ENCODE measurements around the gene GHDC. TPM values are rescaled to one million over a fixed set of nuclear protein-coding genes. Genes with fewer than 3 reads are reported as not detected.

GHDC gene
- total RNA-seq, 2 donors from 2014 or later, result 45.3 to 106 TPM

- intact Hi-C loops (cut with DNase I), result no loop called here
- Histone ChIP-seq H3K4me1 (replicated peaks) (no peaks in the 10 kb centered on the region), H3K4me3 (no peak overlapping the region), H3K36me3 (peaks cover 0 to 5% of the 10 kb centered on the region in 2 donors), H3K27me3 (replicated peaks; ENCODE audit: insufficient read depth) (no peaks in the 10 kb centered on the region), H3K9me3 (no peaks in the 10 kb centered on the region), H3K27ac (no peak overlapping the region)
- no peak for DNase-seq (ENCODE audit: low spot score)
- 92% methylated on average over 8 of the region's 8 CpGs for WGBS
- TF ChIP-seq POLR2A (IDR thresholded peaks at IDR 0.05), result no peak
- TF ChIP-seq CTCF (IDR thresholded peaks at IDR 0.05), result no peak
- TF ChIP-seq POLR2AphosphoS5 (IDR thresholded peaks at IDR 0.05), result no peak
Measured at GRCh38 chr17:42197564-42198156, 3.4 kb upstream of the GHDC start.

GRCh38 chr17:42193216-42193968 is 902 bp downstream of the GHDC start:
- Histone ChIP-seq H3K27ac (peak overlapping the region; percentile 67 to 79), H3K4me3 (peak overlapping the region; percentile 50 to 77), H3K4me1 (replicated peaks) (no peaks in the 10 kb centered on the region), H3K27me3 (replicated peaks; ENCODE audit: insufficient read depth) (no peaks in the 10 kb centered on the region), H3K9me3 (no peaks in the 10 kb centered on the region), H3K36me3 (no peaks in the 10 kb centered on the region)
- TF ChIP-seq POLR2A (IDR thresholded peaks at IDR 0.05), result no peak
- no peak for TF ChIP-seq CTCF (IDR thresholded peaks at IDR 0.05)
- no peak for TF ChIP-seq POLR2AphosphoS5 (IDR thresholded peaks at IDR 0.05)
- DNase-seq (ENCODE audit: low spot score), result no peak
- intact Hi-C loops (cut with DNase I), result no loop called here
- 78% methylated on average over 12 of the region's 12 CpGs for WGBS

DNA sequence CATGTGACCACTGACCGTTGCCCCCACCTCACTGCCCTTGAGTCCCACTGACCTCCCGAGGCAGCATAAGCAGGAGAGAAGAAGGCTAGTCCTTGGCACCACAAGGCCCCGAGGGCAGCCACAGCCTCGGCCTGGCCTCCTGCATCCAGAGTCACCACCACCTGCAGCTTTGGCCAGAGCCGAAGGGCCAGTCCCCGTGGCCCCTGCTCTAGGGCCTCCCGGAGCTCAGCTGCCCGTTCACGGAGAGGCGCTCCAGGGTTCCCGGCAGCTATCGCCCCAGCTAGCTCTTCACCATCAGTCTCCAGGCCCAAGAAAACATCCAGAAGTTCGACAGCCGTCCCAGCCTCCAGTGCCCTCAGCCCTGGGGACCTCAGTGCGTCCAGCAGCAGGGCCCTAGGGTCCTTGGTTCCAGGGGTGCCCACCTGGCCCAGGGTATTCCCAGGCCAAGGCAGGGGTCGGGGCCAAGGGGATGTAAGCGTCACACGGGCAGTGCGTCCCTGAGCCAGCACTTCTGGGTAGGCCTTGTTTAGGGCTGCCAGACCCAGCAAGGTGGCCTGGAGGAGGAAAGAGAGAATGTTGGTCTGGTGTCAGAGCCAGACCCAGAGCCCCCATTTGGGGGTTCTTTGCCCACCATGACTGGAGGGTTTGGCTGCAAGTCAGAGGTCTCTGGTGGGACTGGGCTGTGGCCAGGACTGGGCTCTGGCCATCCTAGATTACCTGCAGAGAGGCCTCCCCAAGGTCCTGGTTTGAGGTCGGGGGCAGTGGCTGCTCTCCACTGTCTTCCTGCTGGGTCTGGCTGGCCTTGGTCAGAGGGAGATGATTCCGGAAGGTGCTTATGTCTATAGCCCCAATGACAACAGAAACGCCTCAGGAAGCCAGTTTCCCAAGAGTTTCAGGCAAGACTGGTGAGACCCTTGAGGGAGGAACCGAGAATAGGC is 1.8 kb downstream of the GHDC start:
- DNase-seq (ENCODE audit: low spot score), result no peak
- TF ChIP-seq POLR2A (IDR thresholded peaks at IDR 0.05), result no peak
- no peak for TF ChIP-seq CTCF (IDR thresholded peaks at IDR 0.05)
- no peak for TF ChIP-seq POLR2AphosphoS5 (IDR thresholded peaks at IDR 0.05)
- H3K27ac ChIP-seq, result no peak overlapping the region
- 94% methylated on average over 23 of the region's 23 CpGs for WGBS
- H3K27me3 ChIP-seq (replicated peaks; ENCODE audit: insufficient read depth), result no peaks in the 10 kb centered on the region
- H3K4me3 ChIP-seq, result no peak overlapping the region
- intact Hi-C loops (cut with DNase I), result no loop called here
- H3K36me3 ChIP-seq, result no peaks in the 10 kb centered on the region
- H3K9me3 ChIP-seq, result no peaks in the 10 kb centered on the region
- H3K4me1 ChIP-seq (replicated peaks), result no peaks in the 10 kb centered on the region

GRCh38 chr17:42191275-42191608 is 3.1 kb downstream of the GHDC start:
- no peaks in the 10 kb centered on the region for H3K9me3 ChIP-seq
- H3K4me1 ChIP-seq (replicated peaks), result no peaks in the 10 kb centered on the region
- no peaks in the 10 kb centered on the region for H3K27me3 ChIP-seq (replicated peaks; ENCODE audit: insufficient read depth)
- no peak for DNase-seq (ENCODE audit: low spot score)
- 97% methylated on average over 5 of the region's 5 CpGs for WGBS
- no peak overlapping the region for H3K27ac ChIP-seq
- intact Hi-C loops (cut with DNase I), result no loop called here
- H3K36me3 ChIP-seq, result no peaks in the 10 kb centered on the region
- H3K4me3 ChIP-seq, result no peak overlapping the region
- TF ChIP-seq POLR2AphosphoS5 (IDR thresholded peaks at IDR 0.05), result no peak
- TF ChIP-seq CTCF (IDR thresholded peaks at IDR 0.05), result no peak
- TF ChIP-seq POLR2A (IDR thresholded peaks at IDR 0.05), result no peak
